Choroid plexus epithelial cell (primary cell): ENCODE measurements around the gene TMEM8B.

Experiments used
- DNase-seq: peaks from one replicate; pipeline ENCODE4 v3.0.0-alpha.2; 2010; ENCODE audit warnings: low read depth
- H3K4me3 ChIP-seq: 2 replicates; pipeline ENCODE4 v1.5.1; 2011; ENCODE audit warnings: low read depth, mild to moderate bottlenecking, control low read depth, low read length, moderate library complexity
- CTCF ChIP-seq: conservative IDR thresholded peaks from 2 replicates; pipeline ENCODE4 v1.5.1; 2011; ENCODE audit warnings: low read depth, mild to moderate bottlenecking, control low read depth, inconsistent platforms, low read length, moderate library complexity

TMEM8B gene

GRCh38 chr9:35858458-35858857 lies 29.4 kb downstream of the TMEM8B start:
- H3K4me3 ChIP-seq = no peak overlapping the region
- TF ChIP-seq CTCF = no peak
- DNase-seq = no peak

- DNase-seq = no peak
- TF ChIP-seq CTCF = no peak
- H3K4me3 ChIP-seq = no peak overlapping the region
Measured at GRCh38 chr9:35859310-35859989, 30.4 kb downstream of the TMEM8B start.

- no peak for TF ChIP-seq CTCF
- no peak overlapping the region for H3K4me3 ChIP-seq
- DNase-seq = no peak
Measured at GRCh38 chr9:35859990-35860339, 30.9 kb downstream of the TMEM8B start.

GRCh38 chr9:35861161-35861897 lies 32.3 kb downstream of the TMEM8B start:
- no peak for TF ChIP-seq CTCF
- H3K4me3 ChIP-seq = no peak overlapping the region
- DNase-seq = no peak

GRCh38 chr9:35862328-35862727 lies 33.3 kb downstream of the TMEM8B start:
- TF ChIP-seq CTCF = no peak
- DNase-seq = no peak
- no peak overlapping the region for H3K4me3 ChIP-seq

- no peak for DNase-seq
- no peak for TF ChIP-seq CTCF
- H3K4me3 ChIP-seq = no peak overlapping the region
Measured at GRCh38 chr9:35863583-35863982, 34.6 kb downstream of the TMEM8B start.
